IPS-18c (cell line): ENCODE data around the gene MLLT10.

Experiments
- H3K4me3 ChIP-seq: 2 replicates; pipeline ENCODE4 v1.7.0; 2013; ENCODE audit warnings: low read depth, mild to moderate bottlenecking, low read length, moderate library complexity; ENCODE audit not compliant: insufficient read depth
- H3K9me3 ChIP-seq: one replicate; pipeline ENCODE4 v1.6.1; 2013; ENCODE audit warnings: mild to moderate bottlenecking, low read length, moderate library complexity; ENCODE audit not compliant: control insufficient read depth, insufficient read depth

MLLT10 gene

DNA sequence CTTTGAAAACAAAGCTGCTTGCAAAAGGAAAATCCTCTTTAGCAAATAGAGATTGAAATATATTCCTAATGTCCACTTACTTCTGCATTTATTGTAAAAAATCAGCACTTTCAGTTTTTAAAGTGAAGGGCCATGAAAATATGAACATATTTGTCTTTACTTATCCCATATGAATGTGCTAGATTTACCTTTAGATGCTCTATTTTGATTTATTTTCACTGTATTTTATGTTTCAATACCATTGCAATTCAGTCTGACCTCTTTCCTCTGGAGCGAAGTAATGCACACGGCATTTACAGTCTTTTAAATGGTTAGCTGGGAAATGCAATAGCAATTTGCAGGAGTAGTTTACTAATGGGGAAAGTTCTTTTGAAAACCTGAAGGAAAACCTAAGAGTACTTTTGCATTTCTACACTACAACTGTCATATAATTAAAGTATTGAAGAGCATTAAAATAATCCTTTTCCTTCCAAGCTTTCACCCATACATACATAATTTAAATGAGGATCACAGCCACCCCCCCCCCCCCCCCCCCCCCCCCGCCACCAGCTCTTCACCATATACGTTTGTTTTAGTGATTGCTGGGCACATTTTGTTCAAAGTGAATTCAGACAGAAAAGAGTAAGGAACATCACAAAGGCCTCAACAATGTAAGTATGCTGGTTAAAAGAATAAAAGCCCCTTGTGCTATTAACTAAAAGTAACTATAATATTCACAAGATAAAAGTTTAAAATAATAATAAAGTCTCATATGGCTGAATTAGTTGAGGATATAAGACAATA lies 12.1 kb upstream of the MLLT10 start:
- H3K9me3 ChIP-seq: no peaks in the 10 kb centered on the region
- H3K4me3 ChIP-seq: no peak overlapping the region

- Histone ChIP-seq H3K9me3 (no peaks in the 10 kb centered on the region), H3K4me3 (no peak overlapping the region)
Observed at GRCh38 chr10:21522631-21523406, 11.2 kb upstream of the MLLT10 start.

DNA sequence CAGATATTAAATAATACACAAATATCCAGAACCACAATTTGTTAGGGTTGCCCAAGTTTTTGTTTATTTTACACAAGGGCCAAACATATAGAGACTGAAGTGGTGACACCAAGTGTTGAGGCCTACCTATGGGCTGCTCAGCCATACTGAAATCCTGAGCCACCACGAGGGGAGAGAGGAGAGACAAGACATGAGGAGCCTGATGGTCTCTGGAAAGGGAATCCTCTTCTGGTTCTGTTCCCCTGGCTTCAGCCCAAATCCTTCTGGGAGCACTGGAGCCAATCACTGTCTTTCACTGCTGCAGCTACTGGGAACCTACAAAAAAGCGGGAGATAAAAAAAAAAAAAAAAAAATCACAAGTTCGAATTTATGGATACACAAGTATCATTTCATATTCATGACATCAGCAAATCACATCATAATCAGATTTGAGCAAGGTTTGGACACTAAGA lies 10.4 kb upstream of the MLLT10 start:
- no peaks in the 10 kb centered on the region for H3K9me3 ChIP-seq
- no peak overlapping the region for H3K4me3 ChIP-seq

- Histone ChIP-seq H3K4me3 (peak overlapping the region; percentile 77; the same call in 1 of the 2 replicates), H3K9me3 (no peaks in the 10 kb centered on the region)
Observed at GRCh38 chr10:21524131-21524525, 9.9 kb upstream of the MLLT10 start.

DNA sequence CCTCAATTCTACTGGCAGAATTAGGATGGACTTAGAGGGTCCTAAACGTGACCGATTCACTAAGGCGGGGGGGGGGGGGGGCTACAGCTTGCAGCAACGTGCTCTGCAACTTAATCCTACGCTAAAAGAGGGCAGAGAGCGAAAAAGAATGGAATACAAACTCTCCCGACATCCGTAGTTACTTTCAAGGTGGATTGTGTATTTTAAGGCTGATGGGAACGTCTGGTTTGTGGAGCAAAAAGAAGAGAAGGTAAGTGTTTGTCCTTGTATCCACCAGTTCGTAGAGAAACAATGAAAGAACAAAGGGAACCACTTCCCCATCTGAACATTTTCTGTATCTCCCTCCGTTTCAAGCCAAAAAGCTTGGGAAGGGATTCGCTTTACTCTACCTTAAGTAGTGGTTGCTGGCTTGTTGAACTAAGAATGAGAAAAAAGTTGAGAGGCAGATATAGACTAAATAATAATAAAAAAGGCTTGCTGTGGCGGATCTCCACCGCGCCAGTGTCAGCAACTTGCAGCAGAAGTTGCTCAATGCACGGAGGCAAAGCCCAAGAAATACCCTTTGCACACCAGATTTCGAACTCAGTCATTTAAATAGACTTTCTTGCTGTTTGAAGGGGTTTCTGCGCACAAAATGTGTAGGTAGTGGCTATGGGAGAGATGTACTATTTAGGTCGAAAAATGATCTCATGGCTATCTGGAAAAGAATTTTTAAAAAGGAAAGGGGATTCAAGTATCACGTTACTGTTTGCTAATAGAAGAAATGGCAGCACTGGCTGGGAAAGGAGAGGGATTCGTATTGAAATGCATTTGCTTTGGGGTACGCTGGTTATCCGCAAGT lies 9.3 kb upstream of the MLLT10 start:
- peak overlapping the region; percentile 77 for H3K4me3 ChIP-seq

GRCh38 chr10:21525367-21526187 lies 8.5 kb upstream of the MLLT10 start, which contains the start of gene SKIDA1:
Gene SKIDA1, minus strand, starts transcription at chr10:21525682. Its CDS starts 7,860 bp downstream, at chr10:21517822.
- no peaks in the 10 kb centered on the region for H3K9me3 ChIP-seq
- peak within 1 kb of the TSS; percentile 77 for H3K4me3 ChIP-seq

More for the DNA sequence above, 9.3 kb upstream of the MLLT10 start:
- H3K9me3 ChIP-seq: no peaks in the 10 kb centered on the region

GRCh38 chr10:21526188-21526859 lies 7.7 kb upstream of the MLLT10 start:
- H3K4me3 ChIP-seq: peak overlapping the region; percentile 45; the same call in 1 of the 2 replicates
- no peaks in the 10 kb centered on the region for H3K9me3 ChIP-seq

DNA sequence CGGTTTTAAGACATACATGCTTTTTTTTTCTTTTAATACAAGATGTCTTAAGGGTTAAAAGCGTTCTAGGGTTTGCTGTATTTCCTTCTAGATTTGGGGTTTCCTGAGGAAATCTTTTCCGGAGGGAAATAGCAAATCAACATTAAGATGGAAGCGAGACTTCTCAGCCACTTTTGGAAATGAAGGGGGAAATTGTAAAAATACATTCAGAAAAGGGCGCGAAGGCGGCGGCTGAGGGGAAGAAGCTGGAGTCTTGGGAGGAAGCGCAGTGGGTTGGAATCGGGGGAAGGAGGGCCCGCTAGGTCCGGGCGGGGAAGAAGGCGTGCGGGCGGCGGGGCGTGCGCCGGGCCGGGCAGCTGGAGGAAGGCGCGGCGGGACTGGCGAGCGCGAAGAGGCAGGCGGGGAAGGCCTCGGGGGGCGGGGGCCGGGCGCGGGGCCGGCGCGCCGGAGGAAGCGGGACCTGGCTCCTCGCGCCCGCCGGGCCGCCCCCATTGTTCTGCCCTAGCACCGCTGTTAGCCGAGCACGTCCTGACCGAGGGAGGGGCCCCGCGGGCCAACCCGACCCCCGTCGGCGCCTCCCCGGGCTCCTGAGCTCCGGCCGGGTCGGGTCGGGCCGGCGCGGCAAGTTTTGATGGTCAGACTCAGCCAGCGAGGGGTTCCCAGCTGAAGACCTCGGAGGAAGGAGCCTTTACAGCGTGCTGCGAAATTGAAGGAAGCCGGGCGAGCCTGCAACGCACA lies 7.0 kb upstream of the MLLT10 start:
- no peaks in the 10 kb centered on the region for H3K9me3 ChIP-seq
- peak overlapping the region; percentile 45 for H3K4me3 ChIP-seq

GRCh38 chr10:21527598-21528235 lies 6.3 kb upstream of the MLLT10 start:
- H3K9me3 ChIP-seq: no peaks in the 10 kb centered on the region
- peak overlapping the region; percentile 45 for H3K4me3 ChIP-seq

DNA sequence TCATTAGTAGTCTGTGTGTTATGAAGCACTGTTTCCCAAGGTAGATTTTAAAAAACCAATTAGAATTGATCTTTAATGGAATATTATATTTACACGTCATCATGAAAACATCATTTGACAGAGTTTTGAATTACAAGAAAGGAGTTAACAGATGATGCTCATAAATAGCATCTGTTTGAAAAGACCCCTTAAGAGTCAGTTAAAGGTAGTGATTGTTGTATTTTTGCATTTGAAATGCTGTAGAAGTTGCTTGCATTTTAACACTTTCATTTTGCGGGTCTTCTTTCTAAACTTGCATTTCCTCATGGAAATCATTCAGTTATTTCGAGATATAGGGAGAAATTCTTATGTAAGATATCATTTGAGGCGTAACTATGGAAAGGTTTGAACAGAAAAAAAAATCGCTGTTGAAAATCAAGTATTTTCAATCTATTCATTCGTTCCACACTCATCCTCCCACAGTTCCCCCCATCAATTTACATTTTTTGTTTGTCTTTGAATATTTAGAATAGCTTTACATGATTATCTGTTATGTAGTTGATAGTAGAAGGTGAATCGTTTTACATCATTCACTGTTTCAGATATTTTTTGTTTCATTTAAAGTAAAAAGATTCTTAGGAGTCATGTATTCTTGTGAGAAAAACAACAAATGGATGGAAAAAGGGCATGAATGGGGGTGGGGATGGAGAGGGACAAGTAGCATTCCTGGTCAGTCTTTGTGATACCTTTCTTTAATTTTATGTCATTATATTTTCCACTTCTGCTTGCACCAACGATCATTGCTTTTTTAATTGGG lies 5.6 kb upstream of the MLLT10 start:
- peak overlapping the region; percentile 45 for H3K4me3 ChIP-seq
- H3K9me3 ChIP-seq: no peaks in the 10 kb centered on the region

DNA sequence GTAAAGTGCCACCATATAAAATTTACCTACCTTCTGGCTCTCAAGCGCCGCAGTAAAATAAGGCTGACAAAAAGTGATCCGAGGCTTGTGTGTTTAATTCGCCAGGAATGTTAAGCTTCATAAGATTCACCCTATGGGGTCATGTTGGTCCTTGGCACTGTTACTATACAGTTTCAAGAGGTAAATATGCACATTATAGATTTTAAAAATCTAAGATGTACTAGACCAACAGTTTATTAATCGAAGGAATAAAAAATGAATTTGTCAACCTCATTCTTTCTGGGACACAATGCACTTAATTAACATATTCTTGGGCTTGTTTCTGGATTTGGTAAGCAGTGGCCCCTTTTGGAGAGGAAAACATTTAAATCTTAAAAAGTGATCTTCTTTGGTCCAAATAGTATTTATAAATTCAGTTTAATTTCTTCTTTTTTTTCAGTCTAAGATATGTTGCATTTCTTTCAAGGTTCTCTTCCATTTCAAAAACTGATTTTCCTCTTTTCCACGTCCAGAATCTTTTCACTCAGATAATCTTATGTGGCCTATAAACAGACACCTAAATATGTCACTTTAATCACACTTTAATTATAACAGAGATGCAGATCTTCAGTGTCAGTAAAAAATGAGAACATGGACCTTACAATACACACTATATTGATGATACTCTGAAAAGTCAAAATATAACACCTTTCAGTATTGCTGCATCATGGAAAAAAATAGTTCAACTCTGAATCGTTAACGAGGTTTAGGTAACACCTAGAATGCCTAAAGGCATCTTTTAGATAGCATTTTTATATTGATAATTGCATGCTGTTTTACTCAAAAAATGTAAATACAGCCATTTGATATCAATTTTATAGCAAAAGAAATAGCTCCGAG lies 4.8 kb upstream of the MLLT10 start:
- H3K4me3 ChIP-seq: no peak overlapping the region; the same call in 1 of the 2 replicates

DNA sequence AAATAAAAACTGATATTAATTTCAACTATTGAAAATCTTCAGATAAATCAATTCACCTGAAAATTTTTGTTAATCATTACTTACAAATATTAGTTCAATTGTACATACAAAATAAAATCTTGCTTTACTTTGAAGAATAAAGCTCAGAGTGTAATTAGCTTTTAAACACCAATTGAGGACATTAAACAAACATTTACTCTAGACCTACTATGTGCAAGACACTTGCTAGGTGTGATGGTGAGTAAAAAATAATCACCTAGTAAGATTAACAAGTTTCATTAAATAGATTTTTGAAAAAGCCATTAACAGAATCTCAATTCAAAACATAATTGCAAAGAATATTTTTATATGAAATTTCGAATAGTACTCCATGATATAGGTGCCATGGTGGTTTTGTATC lies 3.9 kb upstream of the MLLT10 start:
- no peaks in the 10 kb centered on the region for H3K9me3 ChIP-seq
- H3K4me3 ChIP-seq: no peak overlapping the region

More for the DNA sequence above, 4.8 kb upstream of the MLLT10 start:
- no peaks in the 10 kb centered on the region for H3K9me3 ChIP-seq

DNA sequence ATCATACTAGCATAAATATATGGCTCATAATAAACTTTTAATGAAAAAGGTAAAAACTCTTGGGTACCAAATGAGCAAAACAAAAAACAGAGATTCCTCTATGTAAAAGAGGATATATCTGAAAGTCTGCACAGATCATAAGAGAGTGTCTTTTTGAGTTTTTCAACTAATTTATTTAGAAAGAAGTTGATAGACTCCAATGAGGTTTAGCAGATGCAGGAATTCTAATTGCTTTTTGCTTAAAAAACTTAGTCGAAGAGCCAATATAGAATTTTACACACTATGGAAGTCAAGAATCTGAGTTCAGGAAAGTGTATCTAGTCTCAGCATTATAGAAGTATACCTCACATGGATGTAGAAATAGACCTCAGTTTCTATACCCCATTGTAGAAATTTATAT lies 3.4 kb upstream of the MLLT10 start:
- no peaks in the 10 kb centered on the region for H3K9me3 ChIP-seq
- no peak overlapping the region for H3K4me3 ChIP-seq

- no peak overlapping the region for H3K4me3 ChIP-seq
- no peaks in the 10 kb centered on the region for H3K9me3 ChIP-seq
Observed at GRCh38 chr10:21531164-21531563, 2.9 kb upstream of the MLLT10 start.
